H1 (cell line): ENCODE results near the gene COPA. TPM values are rescaled to one million over a fixed set of nuclear protein-coding genes. Genes with fewer than 3 reads are reported as not detected.

Experiments used
- CTCF ChIA-PET: fragments of 300-600 bp; sonication (Branson Sonifier 250); formaldehyde crosslinking; loops from one replicate; lab custom pipeline; 2021; ENCODE audit not compliant: partially characterized antibody; lab: Charles Lee
- POLR2A ChIA-PET: fragments of 300-600 bp; sonication (Branson Sonifier 250); formaldehyde crosslinking; loops from one replicate; lab custom pipeline; 2021; ENCODE audit warnings: inconsistent platforms; ENCODE audit not compliant: partially characterized antibody; lab: Charles Lee
- DNase-seq, 2 experiments: peaks; one replicate each; pipeline versions ENCODE4 v3.0.0 to v3.0.0-alpha.2; 2010 to 2022; ENCODE audit warnings: low spot score in 2 of 2, low read depth in 1 of 2, mixed read lengths in 1 of 2
- FAIRE-seq: peaks from 2 replicates; lab custom pipeline; 2011; peaks lifted over from hg19 to GRCh38; lab: Jason Lieb, UNC
- H2AFZ ChIP-seq: 2 replicates; pipeline ENCODE4 v1.8.1; 2012; ENCODE audit warnings: low read length, inconsistent platforms
- H2AK5ac ChIP-seq: 2 replicates; pipeline ENCODE4 v1.6.1; 2013; ENCODE audit warnings: low read depth, low read length
- H2BK120ac ChIP-seq: replicated peaks from 2 replicates; pipeline ENCODE3; 2013; ENCODE audit warnings: low read depth, low read length, inconsistent platforms
- H2BK12ac ChIP-seq: 2 replicates; pipeline ENCODE4 v1.6.1; 2013; ENCODE audit warnings: low read depth, low read length
- H2BK15ac ChIP-seq: 2 replicates; pipeline ENCODE4 v1.6.1; 2013; ENCODE audit warnings: low read length
- H2BK20ac ChIP-seq: 2 replicates; pipeline ENCODE4 v1.6.1; 2013; ENCODE audit warnings: low read length
- H2BK5ac ChIP-seq: 2 replicates; pipeline ENCODE4 v1.6.1; 2013; ENCODE audit warnings: low read depth, low read length
- H3K14ac ChIP-seq: 2 replicates; pipeline ENCODE4 v1.6.1; 2013; ENCODE audit warnings: inconsistent platforms; ENCODE audit not compliant: insufficient read length
- H3K18ac ChIP-seq: 2 replicates; pipeline ENCODE4 v1.6.1; 2013; ENCODE audit warnings: low read length; ENCODE audit errors: extremely low read depth
- H3K23ac ChIP-seq: 2 replicates; pipeline ENCODE4 v1.6.1; 2013; ENCODE audit warnings: inconsistent platforms; ENCODE audit not compliant: insufficient read length
- H3K23me2 ChIP-seq: 2 replicates; pipeline ENCODE4 v1.6.1; 2013; ENCODE audit warnings: low read depth, low read length
- H3K27ac ChIP-seq: 2 replicates; pipeline ENCODE4 v1.6.1; 2011; ENCODE audit warnings: low read depth, low read length, inconsistent platforms
- H3K27me3 ChIP-seq, 4 experiments: replicated peaks in 1 of 4; 1 replicate in 1 of 4; 2 replicates in 3 of 4; pipeline versions ENCODE4 v1.6.1 to v1.8.1; 2011 to 2013; ENCODE audit warnings: low read length in 3 of 4, mild to moderate bottlenecking in 3 of 4, inconsistent platforms in 2 of 4, mixed read lengths in 2 of 4, moderate library complexity in 1 of 4; ENCODE audit not compliant: control insufficient read depth in 3 of 4, insufficient read depth in 3 of 4; ENCODE audit errors: extremely low read depth in 1 of 4
- H3K36me3 ChIP-seq, 4 experiments: 2 replicates each; pipeline versions ENCODE4 v1.6.1 to v1.8.1; 2011 to 2013; ENCODE audit warnings: mild to moderate bottlenecking in 4 of 4, low read length in 3 of 4, moderate library complexity in 2 of 4, control low read depth in 1 of 4, inconsistent platforms in 1 of 4; ENCODE audit not compliant: insufficient read depth in 4 of 4, control insufficient read depth in 2 of 4
- H3K4ac ChIP-seq: replicated peaks from 2 replicates; pipeline ENCODE3; 2013; ENCODE audit warnings: low read length, low read depth, mixed read lengths, inconsistent platforms; ENCODE audit not compliant: insufficient read length
- H3K4me1 ChIP-seq, 4 experiments: replicated peaks in 1 of 4; 1 replicate in 1 of 4; 2 replicates in 3 of 4; pipeline versions ENCODE4 v1.6.1 to v1.8.1; 2011 to 2013; ENCODE audit warnings: low read length in 3 of 4, inconsistent platforms in 2 of 4, mixed read lengths in 1 of 4; ENCODE audit not compliant: insufficient read depth in 4 of 4, control insufficient read depth in 3 of 4
- H3K4me2 ChIP-seq, 2 experiments: 2 replicates each; pipeline versions ENCODE4 v1.6.1 to v1.8.1; 2011 to 2013; ENCODE audit warnings: low read depth in 2 of 2, low read length in 2 of 2, control low read depth in 1 of 2, inconsistent platforms in 1 of 2, mild to moderate bottlenecking in 1 of 2; ENCODE audit not compliant: insufficient read depth in 1 of 2
- H3K4me3 ChIP-seq, 4 experiments: fragments of 200-600, 300-600 bp in 1 of 4; sonication (generic), shearing (Covaris generic), sonication (Bioruptor Twin) in 1 of 4; 2 replicates each; pipeline versions ENCODE4 v1.5.1 to v1.8.1; 2011 to 2016; ENCODE audit warnings: low read length in 4 of 4, low read depth in 3 of 4, control low read depth in 2 of 4, inconsistent platforms in 2 of 4, mild to moderate bottlenecking in 2 of 4, mixed read lengths in 1 of 4, moderate library complexity in 1 of 4; ENCODE audit not compliant: insufficient read depth in 2 of 4; ENCODE audit errors: extremely low read depth in 1 of 4
- H3K56ac ChIP-seq: replicated peaks from 2 replicates; pipeline ENCODE3; 2013; ENCODE audit warnings: low read depth, mild to moderate bottlenecking, mixed read lengths, low read length, inconsistent platforms; ENCODE audit not compliant: insufficient read length
- H3K79me1 ChIP-seq: 2 replicates; pipeline ENCODE4 v1.6.1; 2013; ENCODE audit warnings: low read depth, low read length, control low read depth
- H3K79me2 ChIP-seq, 2 experiments: 2 replicates each; pipeline versions ENCODE4 v1.6.1 to v1.8.1; 2012 to 2013; ENCODE audit warnings: low read length in 2 of 2, mild to moderate bottlenecking in 2 of 2, inconsistent platforms in 1 of 2; ENCODE audit not compliant: insufficient read depth in 2 of 2, control insufficient read depth in 1 of 2
- H3K9ac ChIP-seq, 4 experiments: replicated peaks in 1 of 4; 1 replicate in 1 of 4; 2 replicates in 3 of 4; pipeline versions ENCODE4 v1.6.1 to v1.8.1; 2011 to 2013; ENCODE audit warnings: low read depth in 3 of 4, low read length in 3 of 4, control low read depth in 2 of 4, mild to moderate bottlenecking in 2 of 4, moderate library complexity in 2 of 4, inconsistent platforms in 1 of 4; ENCODE audit errors: extremely low read depth in 1 of 4
- H3K9me3 ChIP-seq, 2 experiments: 2 replicates each; pipeline versions ENCODE4 v1.6.1 to v1.8.1; 2012 to 2013; ENCODE audit warnings: mild to moderate bottlenecking in 2 of 2, moderate library complexity in 2 of 2, control low read depth in 1 of 2, inconsistent platforms in 1 of 2, low read depth in 1 of 2, low read length in 1 of 2, mixed read lengths in 1 of 2; ENCODE audit not compliant: insufficient read depth in 2 of 2
- H4K20me1 ChIP-seq, 2 experiments: replicated peaks in 1 of 2; 2 replicates each; pipeline versions ENCODE3 to v1.8.1; 2011 to 2013; ENCODE audit warnings: inconsistent platforms in 2 of 2, low read length in 2 of 2, mild to moderate bottlenecking in 1 of 2; ENCODE audit not compliant: insufficient read depth in 2 of 2, control insufficient read depth in 1 of 2
- H4K5ac ChIP-seq: 2 replicates; pipeline ENCODE4 v1.6.1; 2013; ENCODE audit warnings: low read length, low read depth, mixed read lengths, inconsistent platforms; ENCODE audit not compliant: insufficient read length
- H4K8ac ChIP-seq: 2 replicates; pipeline ENCODE4 v1.8.0; 2013; ENCODE audit warnings: mild to moderate bottlenecking, moderate library complexity, low read length, inconsistent platforms; ENCODE audit not compliant: insufficient read depth; ENCODE audit errors: extremely low read depth
- H4K91ac ChIP-seq: replicated peaks from 2 replicates; pipeline ENCODE3; 2013; ENCODE audit warnings: low read length, mixed read lengths, inconsistent platforms; ENCODE audit not compliant: insufficient read length
- ASH2L ChIP-seq: fragments of 200-600, 300-600 bp; sonication (generic); IDR thresholded peaks from one replicate; pipeline ENCODE4 v1.7.1; 2017; ENCODE audit warnings: low read length
- BACH1 ChIP-seq: IDR thresholded peaks from 2 replicates; pipeline ENCODE4 v1.6.1; 2012; ENCODE audit warnings: low read length, improper control_type of control experiment
- BCL11A ChIP-seq, 2 experiments: IDR thresholded peaks; one replicate each; pipeline ENCODE4 v1.6.1; 2011; ENCODE audit warnings: low read depth in 2 of 2, low read length in 2 of 2, mild to moderate bottlenecking in 2 of 2
- CBX5 ChIP-seq: fragments of 300-800, 300-1000 bp; sonication (generic); IDR thresholded peaks from 2 replicates; pipeline ENCODE4 v1.7.1; 2016; ENCODE audit warnings: antibody characterized with exemption, low read length, low read depth
- CEBPB ChIP-seq: IDR thresholded peaks from 2 replicates; pipeline ENCODE4 v1.6.1; 2012; ENCODE audit warnings: low read depth, low read length
- FOSL1 ChIP-seq: IDR thresholded peaks from 2 replicates; pipeline ENCODE4 v1.6.1; 2011; ENCODE audit warnings: mild to moderate bottlenecking, low read depth, low read length, moderate library complexity; ENCODE audit not compliant: insufficient read depth
- GTF2F1 ChIP-seq: IDR thresholded peaks from 2 replicates; pipeline ENCODE4 v1.6.1; 2012; ENCODE audit warnings: low read depth, low read length, improper control_type of control experiment, borderline replicate concordance
- HDAC2 ChIP-seq, 2 experiments: fragments of 300-600 bp in 1 of 2; sonication (generic) in 1 of 2; IDR thresholded peaks; 2 replicates each; pipeline ENCODE4 v1.6.1; 2011 to 2012; ENCODE audit warnings: low read depth in 2 of 2, low read length in 2 of 2, mild to moderate bottlenecking in 2 of 2, moderate library complexity in 2 of 2, borderline replicate concordance in 1 of 2, inconsistent platforms in 1 of 2
- JUND ChIP-seq: IDR thresholded peaks from 2 replicates; pipeline ENCODE4 v1.6.1; 2011; ENCODE audit warnings: mild to moderate bottlenecking, improper control_type of control experiment, low read length
- MAX ChIP-seq: IDR thresholded peaks from 2 replicates; pipeline ENCODE4 v1.6.1; 2012; ENCODE audit warnings: inconsistent platforms
- POLR2A ChIP-seq, 2 experiments: IDR thresholded peaks; 1 replicate in 1 of 2; 2 replicates in 1 of 2; pipeline ENCODE4 v1.6.1; 2011; ENCODE audit warnings: low read depth in 2 of 2, low read length in 2 of 2, mild to moderate bottlenecking in 2 of 2; ENCODE audit errors: control extremely low read depth in 1 of 2
- SIRT6 ChIP-seq: IDR thresholded peaks from one replicate; pipeline ENCODE4 v1.7.1; 2012; ENCODE audit warnings: low read length, inconsistent platforms
- SRF ChIP-seq: IDR thresholded peaks from 2 replicates; pipeline ENCODE4 v1.6.1; 2011; ENCODE audit warnings: mild to moderate bottlenecking, low read depth, low read length, moderate library complexity
- SUZ12 ChIP-seq: fragments of 200-600 bp; sonication (generic); IDR thresholded peaks from 2 replicates; pipeline ENCODE4 v1.6.1; 2012; ENCODE audit warnings: mild to moderate bottlenecking, inconsistent platforms, low read length, moderate library complexity, mixed read lengths
- TCF12 ChIP-seq: IDR thresholded peaks from 2 replicates; pipeline ENCODE4 v1.6.1; 2011; ENCODE audit warnings: low read depth, mild to moderate bottlenecking, low read length
- WGBS, 2 experiments: shearing (Covaris generic) in 1 of 2; methylation state at CpG; one replicate each; pipeline versions ENCODE4 v1.1.6 to v1.1.7; 2013 to 2015; ENCODE audit warnings: low lambda C conversion rate in 2 of 2, mixed read lengths in 2 of 2, inconsistent platforms in 1 of 2, low coverage in 1 of 2, missing lambda C conversion rate in 1 of 2; ENCODE audit not compliant: insufficient replicate concordance in 2 of 2, insufficient coverage in 1 of 2, insufficient read length in 1 of 2; ENCODE audit errors: extremely low coverage in 1 of 2, missing lambda C conversion rate in 1 of 2; 5-methylcytosine and 5-hydroxymethylcytosine counted together
- polyA plus RNA-seq, 7 experiments: library from polyadenylated mRNA; depleted of rRNA in 3 of 7; stranded (reverse) in 5 of 7; unstranded in 2 of 7; fragments of >200 nt in 5 of 7; fragments of 200-250 nt in 2 of 7; gene quantifications; 1 replicate in 5 of 7; 2 replicates in 1 of 7; 4 replicates in 1 of 7; pipeline versions ENCODE4 v1.2.1 to v1.2.3, GENCODE V29; 2011 to 2013; ENCODE audit warnings: missing spikeins in 2 of 7, mixed read lengths in 2 of 7
- total RNA-seq: library from RNA; stranded (reverse); fragmentation: NEBNext Ultra II Directional; extraction: Animal tissue kit (Norgen Biotek cat#: 25700); gene quantifications from 2 replicates; pipeline ENCODE4 v1.2.1, GENCODE V29; 2021

The COPA gene
- total and polyA plus RNA-seq, 2 of the 8 experiments (the other 6 are each of a cell fraction or from before 2014, with no cell fraction given), result 78.2 to 115 TPM

- POLR2A ChIA-PET, result interaction anchor here (1.1 to 17.2 kb wide), 4 partner anchors 9 to 99 kb away, joined by 4 to 244 read pairs (median 50); partner anchors contain the start of genes DCAF8 and NCSTN
- TF ChIP-seq FOSL1 (no peak), BCL11A (IDR thresholded peaks at IDR 0.05; ENCODE audit: low read depth in 2 of 2, low read length in 2 of 2) (no peak), CEBPB (no peak), MAX (no peak), POLR2A (IDR thresholded peaks at IDR 0.05; ENCODE audit: control extremely low read depth in 1 of 2, low read depth in 2 of 2, low read length in 2 of 2) (no peak), GTF2F1 (no peak), ASH2L (no peak), SRF (no peak), BACH1 (no peak), JUND (no peak), CBX5 (no peak), SIRT6 (no peak), SUZ12 (no peak), TCF12 (no peak), HDAC2 (IDR thresholded peaks at IDR 0.05; ENCODE audit: borderline replicate concordance in 1 of 2, low read depth in 2 of 2, low read length in 2 of 2) (no peak)
Observed at GRCh38 chr1:160361199-160361598, 18.1 kb upstream of the COPA start.

More at GRCh38 chr1:160361199-160361598, 18.1 kb upstream of the COPA start:
- peak overlapping the region; percentile 1; the same call in 1 of the 2 replicates for H3K18ac ChIP-seq
- H3K79me1 ChIP-seq, result no peaks in the 10 kb centered on the region
- H2AFZ ChIP-seq, result no peak overlapping the region
- 0 out of 2 replicates have a peak overlapping the region, but pooled peaks have one; percentile 17 for H2AK5ac ChIP-seq
- no peak overlapping the region for H4K8ac ChIP-seq
- 87% methylated on average over 2 of the region's 2 CpGs; no CpG with 5 or more reads in 1 of the 2 experiments for WGBS, 2 experiments
- no peak overlapping the region for H3K56ac ChIP-seq
- peak overlapping the region; percentile 50 for H3K4ac ChIP-seq
- no peaks in the 10 kb centered on the region for H3K27me3 ChIP-seq
- H4K91ac ChIP-seq, result no peak overlapping the region
- no peak overlapping the region for H3K23ac ChIP-seq
- CTCF ChIA-PET, result interaction anchor here (4.3 to 26.0 kb wide), 3 partner anchors 8 to 70 kb away, joined by 20 to 683 read pairs (median 165); no protein-coding TSS in a partner anchor
- FAIRE-seq (no peak), DNase-seq (no peak)
- no peak overlapping the region for H3K9ac ChIP-seq
- no peaks in the 10 kb centered on the region for H3K9me3 ChIP-seq
- peaks cover 3 to 5% (median 4%) of the 10 kb centered on the region in 4 experiments; a peak in 5 of 7 replicates for H3K4me1 ChIP-seq
- H4K20me1 ChIP-seq, result no peaks in the 10 kb centered on the region
- H2BK20ac ChIP-seq, result peak overlapping the region; percentile 80; the same call in 1 of the 2 replicates
- H3K14ac ChIP-seq, result no peak overlapping the region
- H2BK120ac ChIP-seq, result no peak overlapping the region
- no peaks in the 10 kb centered on the region for H3K79me2 ChIP-seq
- peak overlapping the region; percentile 97; the same call in 1 of the 2 replicates for H2BK12ac ChIP-seq
- peak overlapping the region; percentile 29; the same call in 1 of the 2 replicates for H2BK15ac ChIP-seq
- no peak overlapping the region for H3K4me2 ChIP-seq
- H2BK5ac ChIP-seq, result peak overlapping the region; percentile 95
- H3K23me2 ChIP-seq, result 0 out of 2 replicates have a peak, but pooled peaks cover 1% of the 10 kb centered on the region
- H3K36me3 ChIP-seq, result peaks cover 2 to 22% (median 18%) of the 10 kb centered on the region in 4 experiments
- H3K27ac ChIP-seq, result no peak overlapping the region
- H3K4me3 ChIP-seq, result no peak overlapping the region
- H4K5ac ChIP-seq, result no peak overlapping the region
